Activated T-cell treated with anti-CD3 and anti-CD28 coated beads, Interleukin-2, amount 50 U/mL, for 4 hours (primary cell): ENCODE measurements around the gene SYPL1. TPM values are rescaled to one million over a fixed set of nuclear protein-coding genes. Genes with fewer than 3 reads are reported as not detected.

Experiments used
- ATAC-seq, 2 donors: fragments of 200-7000 bp; cut with Tn5 transposase; one replicate each; pipeline ENCODE4 v1.10.0; 2021
- DNase-seq: peaks from one replicate; pipeline ENCODE4 v3.0.0-alpha.2; 2020
- H3K27me3 Mint-ChIP-seq: one replicate; pipeline ENCODE4 v1.8.0; 2021; ENCODE audit warnings: low read depth, mixed read lengths
- H3K36me3 Mint-ChIP-seq: one replicate; pipeline ENCODE4 v1.8.0; 2022; ENCODE audit warnings: mixed read lengths; ENCODE audit not compliant: insufficient read depth
- H3K4me1 Mint-ChIP-seq: one replicate; pipeline ENCODE4 v1.8.0; 2021; ENCODE audit warnings: low read depth, mixed read lengths
- H3K4me3 Mint-ChIP-seq: one replicate; pipeline ENCODE4 v1.8.0; 2021; ENCODE audit warnings: mild to moderate bottlenecking, moderate library complexity, mixed read lengths
- H3K9me3 Mint-ChIP-seq: one replicate; pipeline ENCODE4 v1.8.0; 2021; ENCODE audit warnings: mixed read lengths
- total RNA-seq, 3 donors: library from RNA; stranded (reverse); gene quantifications; one replicate each; pipeline ENCODE4 v1.2.1, GENCODE V29; 2021

The SYPL1 gene
- total RNA-seq, 3 donors from 2014 or later: 20.0 to 24.1 (median 21.5) TPM

DNA sequence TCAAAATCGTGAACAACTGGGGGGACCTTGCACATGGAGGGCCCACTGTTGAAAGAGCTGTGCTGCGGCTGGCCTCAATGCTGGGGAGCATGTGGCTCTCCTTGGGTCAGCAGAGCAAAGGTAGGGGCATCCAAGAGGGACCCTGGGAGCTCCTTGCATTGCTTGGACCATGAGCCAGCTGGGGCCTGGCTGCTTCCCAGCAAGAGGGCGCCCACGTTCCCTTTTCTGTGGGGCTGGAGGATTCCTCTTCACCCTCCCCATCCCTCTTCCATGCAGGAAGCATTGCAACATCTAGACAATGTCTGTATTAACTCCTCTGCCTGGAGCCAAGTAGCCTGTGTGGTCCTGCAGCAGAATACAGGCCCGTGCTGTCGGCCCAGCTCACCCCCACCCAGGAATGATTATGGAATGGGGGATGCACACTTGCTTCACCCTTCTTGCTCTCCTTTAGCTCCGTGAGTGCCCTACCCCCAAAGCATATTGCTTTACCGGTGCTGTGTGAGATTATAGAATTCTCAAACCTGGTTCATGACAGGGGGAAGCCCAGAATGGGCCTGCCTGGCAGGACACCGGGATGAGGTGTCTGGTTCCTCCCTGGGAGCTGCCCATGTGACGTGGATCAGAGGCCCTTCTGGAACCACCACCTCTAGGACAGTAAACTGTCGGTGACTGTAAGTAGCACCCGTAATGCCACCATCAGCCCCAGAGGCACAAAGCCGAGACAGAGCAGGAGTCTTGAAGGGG is 61.9 kb downstream of the SYPL1 start:
- ATAC-seq: no peak
- H3K4me1 Mint-ChIP-seq: no peaks in the 10 kb centered on the region

DNA sequence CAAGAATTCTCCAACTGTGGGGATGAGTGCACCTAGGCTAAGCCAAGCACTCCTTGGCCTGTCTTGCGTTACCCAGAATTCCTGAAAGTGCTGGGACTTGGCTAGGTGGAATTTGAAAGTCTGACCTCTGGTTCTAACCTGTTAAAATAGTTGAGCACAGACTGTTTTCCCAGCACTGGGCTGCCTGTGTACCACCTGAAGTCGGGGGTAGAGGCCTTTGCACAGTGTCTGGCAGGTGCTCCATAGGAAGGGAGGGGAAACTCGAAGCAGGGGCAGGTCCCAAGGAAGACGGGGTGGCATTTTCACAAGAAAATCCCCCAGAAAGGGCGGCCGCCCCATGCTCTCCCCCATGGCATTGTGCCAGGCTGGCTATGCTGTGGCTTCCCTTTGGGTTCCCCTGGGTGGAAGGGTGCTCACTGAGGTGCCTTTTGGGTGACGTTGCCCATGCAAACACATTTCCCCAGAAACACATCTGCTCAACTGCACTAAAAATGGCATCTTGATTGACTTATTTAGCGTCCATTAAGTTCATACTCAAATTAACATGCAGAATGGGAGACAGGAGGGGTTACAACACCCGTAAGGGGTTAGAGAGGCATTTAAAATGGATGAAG is 62.9 kb downstream of the SYPL1 start:
- Mint-ChIP-seq H3K4me1 (no peaks in the 10 kb centered on the region), H3K4me3 (no peak overlapping the region)

More for the DNA sequence above, 61.9 kb downstream of the SYPL1 start:
- Mint-ChIP-seq H3K4me3 (no peak overlapping the region), H3K27me3 (no peaks in the 10 kb centered on the region), H3K9me3 (no peaks in the 10 kb centered on the region), H3K36me3 (no peaks in the 10 kb centered on the region)
- DNase-seq: no peak

DNA sequence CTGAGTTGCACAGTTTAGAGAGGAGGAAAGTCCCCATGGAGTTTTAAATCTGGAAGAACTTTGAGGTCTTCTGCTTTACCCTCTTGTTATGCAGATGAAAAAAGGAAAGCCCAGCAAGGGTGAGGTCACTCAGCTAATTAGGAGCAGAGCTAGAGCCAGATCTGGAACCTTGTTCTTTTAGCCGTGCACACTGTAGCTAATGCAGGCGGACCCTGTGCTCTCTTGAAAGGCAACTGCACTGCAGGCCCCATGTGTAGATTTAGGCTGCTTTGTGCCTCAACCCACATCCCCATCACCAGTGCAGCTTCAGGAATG is 63.4 kb downstream of the SYPL1 start:
- Mint-ChIP-seq H3K9me3 (no peaks in the 10 kb centered on the region), H3K36me3 (no peaks in the 10 kb centered on the region), H3K27me3 (no peaks in the 10 kb centered on the region), H3K4me3 (no peak overlapping the region), H3K4me1 (no peaks in the 10 kb centered on the region)
- DNase-seq (no peak), ATAC-seq (no peak)

More for the DNA sequence above, 62.9 kb downstream of the SYPL1 start:
- Mint-ChIP-seq H3K27me3 (no peaks in the 10 kb centered on the region), H3K9me3 (no peaks in the 10 kb centered on the region), H3K36me3 (no peaks in the 10 kb centered on the region)
- DNase-seq: no peak
- no peak for ATAC-seq

DNA sequence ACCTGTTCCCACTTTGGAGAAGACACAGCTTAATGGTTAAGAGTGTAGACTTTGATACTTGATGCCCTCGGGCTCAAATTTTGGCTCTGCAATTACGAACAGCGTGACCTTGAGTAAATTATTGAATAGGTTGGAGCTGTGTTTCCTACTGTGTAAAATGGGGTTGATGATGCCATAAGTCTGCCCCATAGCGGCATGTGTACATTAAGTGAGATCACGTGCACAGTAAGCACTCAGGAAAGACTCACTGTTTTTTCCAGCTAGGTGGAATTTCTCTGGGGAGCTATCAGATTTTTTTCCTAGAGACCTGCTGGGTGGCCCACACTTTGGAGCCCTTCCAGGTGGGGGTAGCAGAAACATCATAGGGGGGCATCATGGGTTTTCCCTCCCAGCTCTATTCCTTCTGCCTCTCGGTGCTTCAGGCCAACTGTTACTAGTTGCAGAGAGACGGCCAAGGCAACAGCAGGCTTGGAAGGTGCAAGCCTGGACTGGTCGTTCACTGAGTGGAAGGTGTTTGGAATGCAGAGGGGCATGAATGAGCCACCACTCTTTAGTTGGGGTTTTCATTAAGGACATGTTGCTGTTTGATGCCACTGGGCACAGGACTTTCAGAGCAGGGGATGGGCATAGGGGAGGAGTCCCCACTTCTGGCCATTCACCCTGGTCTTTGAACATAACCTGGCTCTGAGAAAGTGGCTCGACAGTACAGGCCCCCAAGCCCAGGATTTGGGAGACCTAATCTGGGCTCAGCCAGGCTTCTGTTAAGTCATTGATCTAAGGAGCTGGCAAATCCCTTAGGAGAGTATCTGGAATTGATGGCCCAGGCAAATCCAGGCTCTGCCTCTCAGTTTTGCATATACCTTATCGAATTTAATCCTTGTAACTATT is 64.0 kb downstream of the SYPL1 start:
- Mint-ChIP-seq H3K27me3 (no peaks in the 10 kb centered on the region), H3K9me3 (no peaks in the 10 kb centered on the region), H3K4me1 (no peaks in the 10 kb centered on the region), H3K36me3 (no peaks in the 10 kb centered on the region), H3K4me3 (no peak overlapping the region)
- no peak for DNase-seq
- no peak for ATAC-seq

DNA sequence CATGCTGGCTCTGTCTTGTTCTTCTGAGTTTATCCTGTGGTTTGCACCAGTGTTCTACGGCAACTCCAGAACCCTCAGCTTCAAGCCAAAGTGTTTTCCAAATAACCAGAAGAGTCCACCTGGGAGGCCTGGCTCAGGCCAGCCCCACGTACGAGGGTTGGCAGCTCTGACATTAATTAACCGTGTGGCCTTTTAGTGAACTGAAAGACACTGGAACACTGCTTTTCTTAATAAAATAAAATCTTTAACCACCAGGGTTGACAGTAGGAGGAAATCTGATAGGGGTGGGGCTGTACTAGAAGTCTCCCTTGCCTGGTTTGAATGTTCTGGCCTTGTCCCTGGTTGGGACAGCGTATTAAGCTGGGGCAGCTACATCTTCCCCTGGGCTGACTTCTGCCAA is 64.9 kb downstream of the SYPL1 start:
- ATAC-seq: no peak

DNA sequence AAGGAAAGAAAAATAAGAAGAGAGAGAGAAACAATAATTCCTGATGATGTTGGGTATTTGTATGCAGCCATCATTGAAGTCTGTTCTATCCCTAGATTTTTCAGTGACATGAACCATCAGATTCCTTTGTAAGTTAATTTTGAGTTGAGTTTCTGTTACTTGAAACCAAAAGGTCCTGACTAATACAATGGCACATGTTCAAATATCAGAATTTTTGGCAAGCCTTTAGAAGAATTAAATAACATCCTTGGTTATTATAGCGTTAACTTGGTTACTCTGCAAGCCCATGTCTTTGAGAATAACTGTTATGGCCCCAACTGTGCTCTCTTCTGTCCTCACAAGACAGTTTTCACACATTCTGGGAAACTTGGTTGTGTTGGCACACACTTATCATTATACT is 66.5 kb downstream of the SYPL1 start:
- Mint-ChIP-seq H3K36me3 (no peaks in the 10 kb centered on the region), H3K4me1 (peaks cover 23% of the 10 kb centered on the region), H3K27me3 (no peaks in the 10 kb centered on the region), H3K9me3 (no peaks in the 10 kb centered on the region), H3K4me3 (no peak overlapping the region)
- ATAC-seq (no peak), DNase-seq (no peak)

More for the DNA sequence above, 64.9 kb downstream of the SYPL1 start:
- Mint-ChIP-seq H3K4me1 (peaks cover 8% of the 10 kb centered on the region), H3K9me3 (no peaks in the 10 kb centered on the region), H3K36me3 (no peaks in the 10 kb centered on the region), H3K27me3 (no peaks in the 10 kb centered on the region), H3K4me3 (no peak overlapping the region)
- DNase-seq: no peak

DNA sequence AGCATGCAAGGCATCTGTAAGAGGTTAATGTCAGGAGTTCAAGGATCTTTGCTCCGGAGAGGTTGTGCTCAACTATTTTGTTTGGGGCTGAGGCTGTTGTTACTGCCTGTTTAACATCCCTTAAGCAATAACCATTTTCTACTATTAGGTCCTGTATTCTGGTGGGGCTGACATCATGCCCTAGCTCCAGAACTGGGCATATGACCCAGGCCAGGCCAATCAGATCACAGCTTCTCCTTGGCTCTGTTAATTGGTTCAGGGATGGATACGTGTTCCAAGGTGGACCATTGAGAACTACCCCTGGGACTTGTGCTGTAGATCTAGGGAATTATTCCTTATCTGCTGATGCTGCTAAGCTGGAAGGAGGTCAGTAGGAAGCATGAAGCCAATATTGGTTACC is 67.0 kb downstream of the SYPL1 start:
- ATAC-seq (no peak), DNase-seq (no peak)
- no peak overlapping the region for H3K4me3 Mint-ChIP-seq
- no peaks in the 10 kb centered on the region for H3K36me3 Mint-ChIP-seq
- no peaks in the 10 kb centered on the region for H3K27me3 Mint-ChIP-seq
- H3K9me3 Mint-ChIP-seq: no peaks in the 10 kb centered on the region
- H3K4me1 Mint-ChIP-seq: peaks cover 27% of the 10 kb centered on the region

DNA sequence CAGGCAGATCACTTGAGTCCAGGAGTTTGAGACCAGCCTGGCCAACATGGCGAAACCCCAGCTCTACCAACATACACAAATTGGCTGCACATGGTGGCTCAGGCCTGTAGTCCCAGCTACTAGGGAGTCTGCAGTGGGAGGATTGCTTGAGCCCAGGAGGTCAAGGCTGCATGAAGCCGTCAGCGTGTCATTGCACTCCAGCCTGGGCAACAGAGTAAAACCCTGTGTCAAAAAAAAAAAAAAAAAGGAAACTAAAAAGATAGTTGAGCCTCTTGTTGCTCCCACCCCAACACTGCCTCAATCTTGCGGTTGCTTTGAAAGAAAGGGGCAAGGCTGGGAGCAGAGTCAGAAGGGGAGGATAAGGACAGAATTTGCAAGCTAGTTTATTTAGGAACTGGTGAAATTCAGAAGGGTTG is 69.9 kb downstream of the SYPL1 start:
- Mint-ChIP-seq H3K4me1 (peaks cover 28% of the 10 kb centered on the region), H3K4me3 (peak overlapping the region; percentile 13), H3K36me3 (no peaks in the 10 kb centered on the region), H3K27me3 (no peaks in the 10 kb centered on the region), H3K9me3 (no peaks in the 10 kb centered on the region)
- no peak for ATAC-seq
- no peak for DNase-seq

DNA sequence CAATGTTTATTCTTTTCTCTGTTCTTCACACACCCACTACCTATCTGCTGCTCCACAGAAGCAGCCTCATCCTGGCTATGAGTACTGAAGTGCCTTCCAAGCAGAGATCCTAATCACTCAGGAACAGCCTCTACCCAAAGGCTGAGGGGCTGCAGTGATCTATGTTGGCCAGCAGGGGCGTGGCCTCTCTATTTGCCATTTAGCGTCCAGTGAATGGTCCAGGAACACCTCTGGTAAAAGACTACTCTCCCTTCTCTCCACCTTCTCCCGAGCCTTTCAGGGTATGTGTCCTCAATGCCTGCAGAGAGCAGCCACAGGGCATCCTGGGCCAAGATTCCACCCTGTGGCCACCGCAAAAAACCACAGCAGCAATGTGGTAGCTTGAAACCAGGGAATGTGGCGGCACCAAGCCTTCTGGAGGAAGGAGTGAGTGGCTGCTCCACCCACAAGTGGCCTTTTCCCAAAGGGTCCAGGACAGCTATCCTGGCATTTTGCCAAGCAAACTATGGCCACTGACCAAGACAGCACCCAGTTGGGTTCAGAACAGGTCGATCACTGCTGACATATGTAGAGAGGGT is 70.9 kb downstream of the SYPL1 start:
- Mint-ChIP-seq H3K9me3 (no peaks in the 10 kb centered on the region), H3K36me3 (no peaks in the 10 kb centered on the region), H3K4me1 (peaks cover 28% of the 10 kb centered on the region), H3K27me3 (no peaks in the 10 kb centered on the region), H3K4me3 (no peak overlapping the region)
- no peak for DNase-seq
- peak; percentile 15 to 41 for ATAC-seq

Other genes with a start within 250 kb of the SYPL1 start
- 1 to 10 TPM; 2.5 to 5.5 (median 5.4) TPM for gene ATXN7L1, start 235.7 kb downstream of the SYPL1 start, total RNA-seq
- under 1 TPM; 0.56 to 0.66 (median 0.63) TPM for gene CDHR3, start 149.0 kb downstream of the SYPL1 start, total RNA-seq
- gene NAMPT, start 172.7 kb upstream of the SYPL1 start, total RNA-seq: 1,000 to 10,000 TPM; 1,116 to 1,426 (median 1,121) TPM